ENCODE results near the gene INO80C.

GRCh38 chr18:35455926-35456763 lies 41.6 kb downstream of the INO80C start:
- TF ChIP-seq POLR2A (IDR thresholded peaks at IDR 0.05) (no peak), EP300 (IDR thresholded peaks at IDR 0.05) (no peak), POLR2AphosphoS5 (IDR thresholded peaks at IDR 0.05) (no peak)
- TF ChIP-seq, protein P1, sequence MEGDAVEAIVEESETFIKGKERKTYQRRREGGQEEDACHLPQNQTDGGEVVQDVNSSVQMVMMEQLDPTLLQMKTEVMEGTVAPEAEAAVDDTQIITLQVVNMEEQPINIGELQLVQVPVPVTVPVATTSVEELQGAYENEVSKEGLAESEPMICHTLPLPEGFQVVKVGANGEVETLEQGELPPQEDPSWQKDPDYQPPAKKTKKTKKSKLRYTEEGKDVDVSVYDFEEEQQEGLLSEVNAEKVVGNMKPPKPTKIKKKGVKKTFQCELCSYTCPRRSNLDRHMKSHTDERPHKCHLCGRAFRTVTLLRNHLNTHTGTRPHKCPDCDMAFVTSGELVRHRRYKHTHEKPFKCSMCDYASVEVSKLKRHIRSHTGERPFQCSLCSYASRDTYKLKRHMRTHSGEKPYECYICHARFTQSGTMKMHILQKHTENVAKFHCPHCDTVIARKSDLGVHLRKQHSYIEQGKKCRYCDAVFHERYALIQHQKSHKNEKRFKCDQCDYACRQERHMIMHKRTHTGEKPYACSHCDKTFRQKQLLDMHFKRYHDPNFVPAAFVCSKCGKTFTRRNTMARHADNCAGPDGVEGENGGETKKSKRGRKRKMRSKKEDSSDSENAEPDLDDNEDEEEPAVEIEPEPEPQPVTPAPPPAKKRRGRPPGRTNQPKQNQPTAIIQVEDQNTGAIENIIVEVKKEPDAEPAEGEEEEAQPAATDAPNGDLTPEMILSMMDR (IDR thresholded peaks at IDR 0.05) = no peak
